Stimulated activated CD4-positive, alpha-beta T cell treated with anti-CD3 and anti-CD28 coated beads, Interleukin-15, amount 100 ng/mL, for 1 hour (primary cell): ENCODE data around the gene TSPAN14.
"Not testable (repeated sequence)": the region's sequence is repeated elsewhere in the genome, so short reads cannot be mapped to it uniquely, and the experiment has no call there.

ENCODE experiments used
- DNase-seq, 2 donors: peaks; one replicate each; pipeline ENCODE4 v3.0.0-alpha.2; 2020; ENCODE audit warnings: low read depth in 1 of 2, low spot score in 1 of 2

Gene TSPAN14

DNA sequence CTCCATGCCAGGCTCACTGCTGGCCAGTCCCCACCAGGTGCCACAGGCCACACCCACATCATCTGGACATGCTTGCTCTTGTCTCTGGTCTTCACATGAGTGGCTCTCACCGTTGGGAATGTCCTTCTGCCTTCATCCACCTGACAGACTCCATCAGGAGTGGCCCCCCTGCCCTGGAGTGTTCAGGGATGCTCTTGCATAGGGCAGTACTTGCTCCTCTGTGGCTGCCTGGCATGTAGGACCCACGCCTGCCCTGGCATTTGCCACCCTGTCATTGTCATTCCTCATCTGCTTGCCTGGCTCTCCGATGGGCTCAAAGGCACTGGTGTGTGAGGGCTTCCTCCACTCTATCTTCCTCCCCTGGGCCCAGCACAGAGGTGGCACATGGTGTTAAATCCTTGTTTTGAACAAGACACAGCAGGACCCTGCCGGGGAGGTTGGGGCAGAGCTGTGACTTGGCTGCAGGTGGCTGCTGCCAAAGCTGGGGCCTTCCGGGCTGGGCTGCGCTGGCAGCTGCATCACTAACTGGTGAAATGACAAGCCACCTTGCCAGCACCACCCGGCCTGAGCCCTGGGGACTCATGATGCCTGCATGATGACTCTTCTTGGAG lies 85.4 kb downstream of the TSPAN14 start:
- no peak for DNase-seq

DNA sequence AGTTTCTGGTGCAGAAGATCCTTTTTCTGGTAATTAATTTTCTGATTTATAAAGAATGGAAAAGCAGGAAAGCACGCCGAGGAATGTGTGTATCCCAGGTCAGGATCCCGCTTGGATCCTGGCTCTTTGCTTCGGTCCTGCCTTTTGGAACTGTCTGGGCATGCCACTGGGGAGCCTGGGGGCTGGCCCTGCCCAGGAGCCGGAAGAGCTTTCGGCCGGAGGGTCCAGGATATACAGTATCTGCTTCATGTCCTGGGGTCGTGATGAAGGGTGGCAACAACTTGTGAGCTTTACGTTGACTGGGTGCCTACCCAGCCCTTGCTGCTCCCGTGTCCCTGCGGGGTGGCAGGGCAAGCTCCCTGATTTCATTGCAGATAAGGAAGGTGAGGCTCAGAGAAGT lies 86.0 kb downstream of the TSPAN14 start:
- no peak for DNase-seq

DNA sequence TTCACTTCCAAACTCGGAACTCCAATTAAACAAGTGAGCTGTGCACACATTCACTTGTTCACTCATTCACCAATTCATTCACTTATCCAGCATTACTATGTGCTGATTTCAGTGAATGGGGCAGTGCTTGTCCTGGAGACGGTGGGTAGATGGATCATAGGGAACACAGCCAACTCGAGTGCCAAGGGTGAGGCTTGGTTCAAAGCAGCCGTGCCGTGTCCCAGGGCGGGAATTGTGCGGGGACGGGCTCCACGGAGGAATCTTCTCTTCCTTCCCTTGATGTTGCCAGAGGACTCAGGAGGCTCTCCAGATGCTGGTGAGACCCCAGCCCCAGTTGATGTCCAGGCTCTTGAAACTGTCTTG lies 86.5 kb downstream of the TSPAN14 start:
- no peak for DNase-seq

DNA sequence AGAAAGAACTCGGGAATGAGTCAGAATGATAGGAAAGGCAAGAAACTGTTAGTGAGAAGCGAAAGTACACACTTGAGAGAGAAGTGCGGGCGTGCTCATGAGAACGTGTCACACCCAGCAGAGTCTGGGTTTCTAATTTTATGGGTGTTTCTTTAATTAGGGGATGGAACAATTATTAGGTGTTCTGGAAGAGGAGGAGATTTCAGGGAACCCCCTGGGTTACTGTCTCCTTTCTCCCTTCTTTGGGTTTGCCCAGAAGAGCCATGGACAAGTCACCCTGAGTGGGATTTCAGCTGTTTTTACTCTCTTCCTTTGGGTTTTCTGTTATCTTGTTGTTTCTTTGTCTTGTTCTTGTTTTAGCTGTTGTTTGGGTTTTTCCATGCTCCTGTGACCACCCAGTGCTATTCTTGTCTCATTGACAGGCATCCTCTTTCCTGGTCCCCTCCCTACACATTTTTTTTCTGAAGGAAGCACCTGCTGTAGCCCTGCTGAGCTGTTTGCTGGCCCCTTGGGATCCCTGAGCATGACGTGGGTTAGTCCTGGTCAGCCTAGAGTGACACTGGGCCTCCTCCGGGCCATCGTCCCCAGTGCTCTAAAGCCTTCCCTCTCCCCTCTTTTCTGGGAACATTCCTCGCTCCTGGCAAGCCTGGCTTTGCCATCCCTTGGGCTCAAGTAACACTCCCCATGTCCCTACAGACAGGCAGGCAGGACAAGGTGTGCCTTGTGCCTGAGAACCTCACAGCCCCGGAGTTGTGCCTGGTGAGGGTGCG lies 87.1 kb downstream of the TSPAN14 start:
- DNase-seq = no peak

DNA sequence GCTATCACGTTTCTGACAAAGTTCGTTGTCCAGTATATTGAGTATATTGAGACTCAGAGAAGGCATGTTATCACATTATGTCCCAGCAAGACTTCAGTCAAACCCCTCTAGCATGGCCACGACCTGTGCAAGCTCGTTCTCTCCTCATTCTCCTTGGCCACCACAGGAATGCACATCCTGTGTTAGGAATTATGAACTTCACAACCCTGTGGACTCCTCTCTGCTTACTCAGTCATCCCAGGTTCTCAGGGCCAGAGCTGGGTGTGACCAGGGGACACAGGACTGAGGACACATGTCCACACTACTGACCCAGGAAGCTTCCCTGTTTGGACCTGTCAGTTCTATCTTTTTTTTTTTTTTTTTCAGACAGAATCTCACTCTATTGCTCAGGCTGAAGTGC lies 87.9 kb downstream of the TSPAN14 start:
- no peak for DNase-seq

DNA sequence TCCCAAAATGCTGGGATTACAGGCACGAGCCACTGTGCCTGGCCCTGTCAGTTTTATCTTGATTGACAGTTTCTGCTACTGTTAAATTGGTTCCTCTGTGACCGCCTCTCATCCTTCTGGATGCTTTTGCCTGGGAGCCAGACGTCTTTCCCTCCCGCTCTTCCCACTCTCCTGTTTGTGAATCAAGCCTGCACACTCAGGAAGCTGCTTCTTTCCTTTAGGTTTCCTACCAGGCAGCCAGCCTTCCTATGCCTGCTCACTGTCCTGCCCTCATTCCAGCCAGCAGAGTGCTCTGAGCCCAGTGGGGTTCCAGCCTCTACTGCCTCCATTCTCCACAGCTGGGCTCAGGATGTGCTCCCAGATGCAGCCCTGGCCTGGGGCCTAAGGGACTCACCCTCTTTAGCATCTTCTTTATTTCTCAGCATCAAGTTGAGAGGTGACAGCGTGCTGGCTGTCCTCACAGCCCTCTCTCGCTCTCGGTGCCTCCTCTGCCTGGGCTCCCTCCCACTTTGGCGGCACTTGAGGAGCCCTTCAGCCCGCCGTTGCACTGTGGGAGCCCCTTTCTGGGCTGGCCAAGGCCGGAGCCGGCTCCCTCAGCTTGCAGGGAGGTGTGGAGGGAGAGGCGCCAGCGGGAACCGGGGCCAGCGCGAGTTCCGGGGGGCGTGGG lies 88.7 kb downstream of the TSPAN14 start:
- no peak for DNase-seq

GRCh38 chr10:80543319-80543672 lies 89.2 kb downstream of the TSPAN14 start:
- not testable (repeated sequence) for DNase-seq

GRCh38 chr10:80544316-80544953 lies 90.3 kb downstream of the TSPAN14 start:
- DNase-seq = no peak

GRCh38 chr10:80545258-80545881 lies 91.3 kb downstream of the TSPAN14 start:
- DNase-seq = no peak

DNA sequence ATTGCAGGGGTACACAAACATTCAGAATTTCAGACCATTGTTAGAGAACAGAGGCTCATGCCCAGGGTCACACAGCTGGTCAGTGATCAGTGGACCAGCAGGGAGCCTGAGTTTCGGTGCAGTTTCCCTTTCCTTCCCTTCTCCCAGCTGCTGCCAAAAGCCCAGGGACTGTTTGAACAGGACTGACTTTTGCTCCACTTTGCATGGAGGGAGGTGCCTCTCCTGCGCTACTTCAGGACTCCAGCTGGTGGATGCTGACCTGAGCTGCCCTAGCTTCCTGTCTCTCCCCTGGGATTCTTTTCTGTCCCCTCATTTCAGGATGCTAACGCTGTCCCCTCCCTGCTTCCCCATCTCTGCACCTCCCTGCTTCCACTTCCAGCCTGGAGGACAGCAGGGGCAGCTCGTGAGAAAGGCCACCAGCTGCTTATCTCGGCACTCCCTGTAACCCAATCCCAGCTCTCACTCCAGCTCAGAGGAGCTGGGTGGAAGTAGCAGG lies 98.1 kb downstream of the TSPAN14 start:
- no peak for DNase-seq

DNA sequence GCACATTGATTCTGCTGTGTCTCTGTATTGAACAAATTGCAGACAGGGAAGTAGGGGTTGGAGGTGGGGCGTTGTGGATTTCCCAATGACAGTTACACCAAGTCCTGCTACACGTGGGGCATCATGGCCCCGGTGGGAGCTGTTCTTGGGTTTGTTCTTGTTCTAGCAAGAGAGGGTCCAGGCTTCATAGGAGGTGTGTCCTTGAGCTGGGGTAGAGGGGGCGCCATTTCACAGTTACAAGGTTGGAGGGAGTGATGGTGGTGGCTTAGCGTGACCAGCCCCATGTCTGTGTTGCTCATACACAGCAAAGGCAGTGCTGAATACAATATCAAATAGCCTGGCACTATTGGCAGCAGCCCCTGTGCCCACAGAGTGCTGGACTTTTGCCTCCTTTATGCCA lies 99.3 kb downstream of the TSPAN14 start:
- DNase-seq = no peak

- DNase-seq = no peak
Measured at GRCh38 chr10:80554050-80554449, 99.9 kb downstream of the TSPAN14 start.

DNA sequence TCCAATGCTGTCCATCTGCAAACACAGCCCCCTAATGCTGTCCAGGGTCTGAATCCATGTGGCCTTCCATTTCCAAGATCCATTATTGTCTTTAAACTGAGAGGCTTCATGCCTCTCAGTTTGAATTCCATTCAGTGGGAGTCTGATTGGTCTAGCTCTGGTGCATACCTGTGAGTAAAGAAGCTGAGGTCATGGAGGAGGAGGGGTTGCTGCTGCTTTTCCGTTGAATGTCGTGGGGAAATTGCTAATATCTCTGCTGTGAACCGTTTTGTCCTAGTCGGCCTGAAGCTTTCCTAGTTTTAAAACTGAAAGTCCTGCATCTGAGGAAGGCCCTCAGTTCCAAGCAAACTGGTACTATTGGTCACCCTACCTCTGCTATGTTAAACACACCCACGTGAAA lies 101.3 kb downstream of the TSPAN14 start:
- no peak for DNase-seq

DNA sequence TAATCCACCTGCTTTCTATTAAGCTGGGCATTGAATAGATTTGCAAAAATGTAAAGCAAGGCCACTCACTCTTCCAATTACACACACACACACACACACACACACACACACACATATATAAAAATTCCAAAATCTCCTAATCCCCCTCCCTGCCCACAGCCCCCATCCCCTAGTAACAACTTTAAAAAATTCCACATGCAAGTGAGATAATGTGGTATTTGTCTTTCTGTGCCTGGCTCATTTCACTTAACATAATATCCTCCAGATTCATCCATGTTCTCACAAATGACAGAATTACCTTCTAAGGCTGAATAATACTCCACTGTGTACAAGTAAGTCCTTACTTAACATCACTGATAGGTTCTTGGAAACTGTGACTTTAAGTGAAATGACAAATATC lies 107.8 kb downstream of the TSPAN14 start:
- no peak for DNase-seq

GRCh38 chr10:80567292-80567691 lies 113.2 kb downstream of the TSPAN14 start:
- DNase-seq = no peak

DNA sequence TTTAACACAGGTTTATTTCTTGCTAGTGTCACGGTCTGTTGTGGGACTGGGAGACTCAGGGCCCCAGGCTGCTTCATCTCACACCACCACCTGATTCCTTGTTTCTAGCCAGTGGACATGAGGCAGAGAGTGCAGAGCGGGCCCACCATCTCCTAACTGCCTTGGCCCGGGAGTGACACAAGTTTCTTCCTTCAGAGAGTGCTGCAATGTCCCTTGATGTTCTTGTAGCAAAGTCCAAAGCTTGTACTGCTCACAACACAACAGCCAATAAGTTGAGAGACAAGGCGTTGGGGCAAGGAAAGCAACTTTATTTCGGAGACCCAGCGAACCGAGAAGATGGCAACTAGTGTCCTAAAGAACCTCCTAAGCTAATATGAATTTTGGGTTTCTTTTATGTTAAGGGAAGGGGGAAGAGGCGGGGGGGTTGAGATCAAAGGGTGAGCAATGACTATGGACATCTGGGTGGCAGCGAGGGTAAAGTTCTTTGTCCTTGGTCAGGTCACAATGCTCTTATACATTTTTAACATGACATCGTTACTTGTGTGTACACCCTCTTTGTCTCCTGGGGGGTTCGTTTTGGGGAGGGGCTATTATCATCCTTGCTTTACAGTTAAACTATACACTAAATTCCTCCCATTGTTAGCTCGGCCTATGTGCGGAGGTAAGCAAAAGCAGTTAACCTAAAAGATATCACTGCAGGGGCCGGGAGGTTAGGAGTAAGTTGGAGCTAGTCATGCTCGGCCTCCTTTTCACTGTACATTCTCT lies 115.2 kb downstream of the TSPAN14 start:
- DNase-seq = no peak

- no peak for DNase-seq
Measured at GRCh38 chr10:80571352-80571751, 117.2 kb downstream of the TSPAN14 start.

DNA sequence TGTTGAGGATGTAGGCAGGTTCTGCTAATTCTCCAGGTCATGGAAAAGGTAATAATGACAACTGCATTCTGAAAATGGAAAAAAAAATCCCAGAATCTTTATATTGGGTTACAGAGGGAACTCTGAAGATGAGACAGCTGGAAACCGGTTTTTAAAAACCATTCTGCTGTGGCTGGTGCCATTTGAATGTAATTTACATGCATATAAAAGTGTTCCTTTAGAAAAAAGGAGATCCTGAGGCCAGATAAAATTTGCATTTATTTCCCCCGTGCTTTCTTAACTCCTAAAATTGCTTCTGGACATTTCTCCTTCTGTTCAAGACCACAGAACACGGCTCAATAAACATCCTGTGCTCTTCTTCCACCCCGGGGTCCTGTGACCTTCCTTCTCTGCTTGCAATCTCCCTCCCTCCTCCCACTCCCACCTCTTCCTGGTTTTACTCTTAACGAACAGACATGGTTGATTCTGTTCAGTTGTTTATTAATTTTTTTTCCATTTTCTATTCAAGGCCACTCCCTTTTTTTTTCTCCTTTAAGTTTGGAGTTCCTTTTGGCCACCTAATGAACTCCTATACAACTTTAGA lies 125.2 kb downstream of the TSPAN14 start:
- DNase-seq = no peak

DNA sequence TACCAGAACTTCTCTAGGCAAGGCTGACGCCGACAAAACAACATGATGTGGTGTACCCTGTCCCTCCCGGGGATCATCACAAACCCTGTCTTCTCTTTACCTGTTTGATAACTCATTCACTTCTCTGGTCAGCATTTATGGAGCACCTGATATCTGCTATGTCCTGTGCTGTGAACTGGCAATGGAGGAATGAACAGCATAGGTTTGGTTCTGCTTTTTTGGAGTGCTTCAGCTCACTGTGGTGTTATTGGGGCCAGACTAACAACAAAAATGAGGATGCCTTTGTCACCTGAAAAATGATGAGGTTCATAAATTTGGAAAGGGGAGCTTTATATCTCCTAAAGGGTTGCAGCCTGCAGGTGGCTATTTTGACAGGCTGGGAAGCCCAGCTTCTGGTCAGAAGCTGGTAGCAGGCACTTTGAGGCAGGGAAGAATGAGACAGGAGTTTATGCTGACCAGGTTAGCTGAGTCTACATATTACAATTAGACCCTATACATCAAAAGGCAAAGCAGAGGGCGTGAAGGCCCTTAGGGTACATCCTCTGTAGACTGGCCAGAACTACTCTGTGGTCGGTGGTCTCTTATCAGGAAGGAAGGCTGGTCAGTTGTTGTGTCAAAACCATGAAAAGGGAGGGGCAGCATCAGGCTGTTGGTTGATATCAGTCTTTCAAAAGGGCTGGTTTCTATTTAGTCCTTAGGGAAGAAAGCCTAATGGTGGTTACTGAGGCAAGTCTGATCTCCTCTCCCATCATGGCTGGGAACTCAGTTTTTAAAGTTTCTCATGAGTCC lies 125.9 kb downstream of the TSPAN14 start:
- DNase-seq = no peak
